SJCRH30 (cell line): ENCODE measurements around the gene AK5. TPM values are rescaled to one million over a fixed set of nuclear protein-coding genes. Genes with fewer than 3 reads are reported as not detected.
"Not testable (repeated sequence)": the region's sequence is repeated elsewhere in the genome, so short reads cannot be mapped to it uniquely, and the experiment has no call there.

Source experiments
- DNase-seq, 2 experiments: peaks; one replicate each; pipeline ENCODE4 v3.0.0-alpha.2; 2015 to 2020
- H3K27ac ChIP-seq: fragments of 250-450 bp; sonication (Bioruptor Pico); 2 replicates; pipeline ENCODE4 v1.5.1; 2020; ENCODE audit warnings: mild to moderate bottlenecking, moderate library complexity
- H3K27me3 ChIP-seq: fragments of 250-450 bp; sonication (Bioruptor Pico); 2 replicates; pipeline ENCODE4 v1.5.1; 2020; ENCODE audit warnings: mild to moderate bottlenecking, moderate library complexity
- H3K36me3 ChIP-seq: fragments of 250-450 bp; sonication (Bioruptor Pico); 2 replicates; pipeline ENCODE4 v1.5.1; 2020; ENCODE audit warnings: mild to moderate bottlenecking, moderate library complexity
- H3K4me1 ChIP-seq: fragments of 250-450 bp; sonication (Bioruptor Pico); 2 replicates; pipeline ENCODE4 v1.5.1; 2020; ENCODE audit warnings: mild to moderate bottlenecking, moderate library complexity
- H3K4me3 ChIP-seq: fragments of 250-450 bp; sonication (Bioruptor Pico); 2 replicates; pipeline ENCODE4 v1.5.1; 2020; ENCODE audit warnings: mild to moderate bottlenecking, moderate library complexity
- H3K9me3 ChIP-seq: fragments of 250-450 bp; sonication (Bioruptor Pico); replicated peaks from 2 replicates; pipeline ENCODE4 v1.5.1; 2020; ENCODE audit warnings: mild to moderate bottlenecking, moderate library complexity
- total RNA-seq: library from RNA; depleted of rRNA; stranded (reverse); fragments of >200 nt; shearing (Covaris generic); gene quantifications from 2 replicates; pipeline ENCODE4 v1.2.3, GENCODE V29; 2014

The AK5 gene
- total RNA-seq, 1 experiment from 2014 or later = 22.3 TPM

GRCh38 chr1:77387553-77387952 lies 105.7 kb downstream of the AK5 start:
- no peaks in the 10 kb centered on the region for H3K27me3 ChIP-seq
- no peak for DNase-seq
- H3K36me3 ChIP-seq = no peaks in the 10 kb centered on the region
- no peaks in the 10 kb centered on the region for H3K9me3 ChIP-seq
- H3K4me3 ChIP-seq = no peak overlapping the region
- no peaks in the 10 kb centered on the region; the same call in 1 of the 2 replicates for H3K4me1 ChIP-seq
- no peak overlapping the region for H3K27ac ChIP-seq

GRCh38 chr1:77388661-77389060 lies 106.8 kb downstream of the AK5 start:
- Histone ChIP-seq H3K4me1 (no peaks in the 10 kb centered on the region; the same call in 1 of the 2 replicates), H3K27me3 (no peaks in the 10 kb centered on the region), H3K4me3 (no peak overlapping the region), H3K36me3 (no peaks in the 10 kb centered on the region), H3K9me3 (no peaks in the 10 kb centered on the region), H3K27ac (no peak overlapping the region)
- no peak for DNase-seq

- H3K4me3 ChIP-seq = no peak overlapping the region
- no peak for DNase-seq
Measured at GRCh38 chr1:77392486-77392885, 110.7 kb downstream of the AK5 start.

GRCh38 chr1:77394166-77394565 lies 112.3 kb downstream of the AK5 start:
- Histone ChIP-seq H3K36me3 (no peaks in the 10 kb centered on the region), H3K27me3 (no peaks in the 10 kb centered on the region), H3K27ac (no peak overlapping the region), H3K4me3 (no peak overlapping the region), H3K4me1 (peaks cover 2% of the 10 kb centered on the region; the same call in 1 of the 2 replicates), H3K9me3 (no peaks in the 10 kb centered on the region)
- DNase-seq = no peak

More at GRCh38 chr1:77392486-77392885, 110.7 kb downstream of the AK5 start:
- Histone ChIP-seq H3K4me1 (peaks cover 2% of the 10 kb centered on the region; the same call in 1 of the 2 replicates), H3K9me3 (no peaks in the 10 kb centered on the region), H3K27me3 (no peaks in the 10 kb centered on the region), H3K36me3 (no peaks in the 10 kb centered on the region), H3K27ac (no peak overlapping the region)

- Histone ChIP-seq H3K27ac (no peak overlapping the region), H3K36me3 (no peaks in the 10 kb centered on the region), H3K4me1 (peaks cover 2% of the 10 kb centered on the region; the same call in 1 of the 2 replicates), H3K4me3 (no peak overlapping the region), H3K9me3 (no peaks in the 10 kb centered on the region), H3K27me3 (no peaks in the 10 kb centered on the region)
- no peak for DNase-seq
Measured at GRCh38 chr1:77395051-77395450, 113.2 kb downstream of the AK5 start.

GRCh38 chr1:77398152-77398551 lies 116.3 kb downstream of the AK5 start:
- DNase-seq = no peak
- Histone ChIP-seq H3K27ac (no peak overlapping the region), H3K36me3 (no peaks in the 10 kb centered on the region), H3K27me3 (no peaks in the 10 kb centered on the region), H3K4me1 (peaks cover 2% of the 10 kb centered on the region; the same call in 1 of the 2 replicates), H3K4me3 (no peak overlapping the region), H3K9me3 (no peaks in the 10 kb centered on the region)

- Histone ChIP-seq H3K27me3 (no peaks in the 10 kb centered on the region), H3K9me3 (no peaks in the 10 kb centered on the region), H3K4me1 (peaks cover 8% of the 10 kb centered on the region), H3K36me3 (no peaks in the 10 kb centered on the region), H3K27ac (no peak overlapping the region), H3K4me3 (no peak overlapping the region)
- no peak for DNase-seq
Measured at GRCh38 chr1:77399250-77400086, 117.6 kb downstream of the AK5 start.

GRCh38 chr1:77400781-77401180 lies 119.0 kb downstream of the AK5 start:
- H3K27ac ChIP-seq = no peak overlapping the region

GRCh38 chr1:77401384-77401783 lies 119.6 kb downstream of the AK5 start:
- DNase-seq = no peak
- Histone ChIP-seq H3K4me3 (no peak overlapping the region), H3K27me3 (no peaks in the 10 kb centered on the region), H3K9me3 (no peaks in the 10 kb centered on the region), H3K36me3 (no peaks in the 10 kb centered on the region), H3K27ac (no peak overlapping the region), H3K4me1 (peaks cover 23% of the 10 kb centered on the region)

More at GRCh38 chr1:77400781-77401180, 119.0 kb downstream of the AK5 start:
- DNase-seq = no peak
- Histone ChIP-seq H3K27me3 (no peaks in the 10 kb centered on the region), H3K36me3 (no peaks in the 10 kb centered on the region), H3K4me3 (no peak overlapping the region), H3K4me1 (peaks cover 17% of the 10 kb centered on the region), H3K9me3 (no peaks in the 10 kb centered on the region)

GRCh38 chr1:77405186-77405585 lies 123.4 kb downstream of the AK5 start:
- Histone ChIP-seq H3K36me3 (no peaks in the 10 kb centered on the region), H3K4me3 (no peak overlapping the region), H3K4me1 (peaks cover 35% of the 10 kb centered on the region), H3K27me3 (no peaks in the 10 kb centered on the region), H3K27ac (peak overlapping the region; percentile 92), H3K9me3 (peaks cover 5% of the 10 kb centered on the region; the same call in 1 of the 2 replicates)
- DNase-seq = peak; percentile 94 to 98

- Histone ChIP-seq H3K27ac (peak overlapping the region; percentile 92), H3K4me1 (peaks cover 35% of the 10 kb centered on the region)
- peak; percentile 40 to 68 for DNase-seq
Measured at GRCh38 chr1:77406661-77407060, 124.8 kb downstream of the AK5 start.

GRCh38 chr1:77407738-77408375 lies 126.0 kb downstream of the AK5 start:
- DNase-seq = no peak
- Histone ChIP-seq H3K36me3 (no peaks in the 10 kb centered on the region), H3K27me3 (no peaks in the 10 kb centered on the region), H3K27ac (no peak overlapping the region), H3K4me3 (no peak overlapping the region), H3K4me1 (peaks cover 35% of the 10 kb centered on the region), H3K9me3 (peaks cover 5% of the 10 kb centered on the region; the same call in 1 of the 2 replicates)

More at GRCh38 chr1:77406661-77407060, 124.8 kb downstream of the AK5 start:
- H3K27me3 ChIP-seq = no peaks in the 10 kb centered on the region
- H3K36me3 ChIP-seq = no peaks in the 10 kb centered on the region
- H3K9me3 ChIP-seq = peaks cover 5% of the 10 kb centered on the region; the same call in 1 of the 2 replicates
- no peak overlapping the region for H3K4me3 ChIP-seq

- H3K27ac ChIP-seq, H3K27me3 ChIP-seq: not testable (repeated sequence)
Measured at GRCh38 chr1:77408933-77409332, 127.1 kb downstream of the AK5 start.

GRCh38 chr1:77412069-77412819 lies 130.4 kb downstream of the AK5 start:
- Histone ChIP-seq H3K4me3 (no peak overlapping the region), H3K27ac (no peak overlapping the region), H3K9me3 (peaks cover 7% of the 10 kb centered on the region; the same call in 1 of the 2 replicates), H3K36me3 (0 out of 2 replicates have a peak, but pooled peaks cover 2% of the 10 kb centered on the region), H3K4me1 (peaks cover 6% of the 10 kb centered on the region; the same call in 1 of the 2 replicates), H3K27me3 (no peaks in the 10 kb centered on the region)
- DNase-seq = no peak

More at GRCh38 chr1:77408933-77409332, 127.1 kb downstream of the AK5 start:
- H3K9me3 ChIP-seq, H3K4me3 ChIP-seq, DNase-seq, H3K36me3 ChIP-seq: not testable (repeated sequence)
- peaks cover 35% of the 10 kb centered on the region for H3K4me1 ChIP-seq
